Gastroesophageal sphincter (tissue), 4 donors: ENCODE data around the gene BCAS3. TPM values are rescaled to one million over a fixed set of nuclear protein-coding genes. Genes with fewer than 3 reads are reported as not detected.
"Not testable (repeated sequence)": the region's sequence is repeated elsewhere in the genome, so short reads cannot be mapped to it uniquely, and the experiment has no call there.

Experiments
- ATAC-seq: fragments of 150-250 bp; one replicate; pipeline ENCODE4 v1.9.1; 2016; ENCODE audit warnings: mild to moderate bottlenecking, moderate library complexity
- H3K27ac ChIP-seq, 4 donors: fragments of 200-600 bp; sonication (generic) in 3 of 4; 1 replicate in 3 of 4; 2 replicates in 1 of 4; pipeline ENCODE4 v1.5.1; 2016 to 2019
- H3K27me3 ChIP-seq: fragments of 200-600 bp; sonication (generic); one replicate; pipeline ENCODE4 v1.5.1; 2019
- H3K36me3 ChIP-seq, 2 donors: fragments of 200-600 bp; sonication (generic); one replicate each; pipeline ENCODE4 v1.5.1; 2019; ENCODE audit warnings: control low read depth in 1 of 2
- H3K4me1 ChIP-seq, 3 donors: fragments of 200-600 bp; sonication (generic); 1 replicate in 2 of 3; 2 replicates in 1 of 3; pipeline ENCODE4 v1.5.1; 2016 to 2019; ENCODE audit warnings: control low read depth in 2 of 3
- H3K4me3 ChIP-seq, 2 donors: fragments of 200-600 bp; sonication (generic); one replicate each; pipeline ENCODE4 v1.5.1; 2019; ENCODE audit warnings: mild to moderate bottlenecking in 1 of 2, moderate library complexity in 1 of 2
- H3K9me3 ChIP-seq, 3 donors: fragments of 200-600 bp; sonication (generic); one replicate each; pipeline ENCODE4 v1.5.1; 2017 to 2019; ENCODE audit warnings: control low read depth in 2 of 3
- EP300 ChIP-seq: sonication (generic); formaldehyde crosslinking; IDR thresholded peaks from one replicate; pipeline ENCODE4 v1.6.1; 2017; ENCODE audit warnings: antibody characterized with exemption, mild to moderate bottlenecking
- POLR2A ChIP-seq, 2 donors: fragments of 450-650 bp; IDR thresholded peaks; one replicate each; pipeline ENCODE4 v1.6.1; 2017; ENCODE audit warnings: antibody characterized with exemption in 2 of 2, mild to moderate bottlenecking in 2 of 2, moderate library complexity in 1 of 2
- POLR2AphosphoS5 ChIP-seq: sonication (generic); formaldehyde crosslinking; IDR thresholded peaks from one replicate; pipeline ENCODE4 v1.6.1; 2017; ENCODE audit warnings: antibody characterized with exemption
- WGBS, 2 donors: methylation state at CpG; one replicate each; pipeline ENCODE4 v1.1.5; 2018; ENCODE audit warnings: low coverage in 1 of 2; 5-methylcytosine and 5-hydroxymethylcytosine counted together
- total RNA-seq, 4 donors: library from RNA; depleted of rRNA; stranded (reverse); fragments of >200 nt; gene quantifications; one replicate each; pipeline ENCODE4 v1.1.0, GENCODE V29; 2016
- TF ChIP-seq, protein P1 (sequence below), 4 experiments: fragments of 200-600 bp in 2 of 4; fragments of 450-650 bp in 2 of 4; sonication (generic) in 1 of 4; IDR thresholded peaks; one replicate each; pipeline ENCODE4 v1.5.1; 2017 to 2019; ENCODE audit warnings: antibody characterized with exemption in 4 of 4, mild to moderate bottlenecking in 2 of 4, moderate library complexity in 2 of 4

BCAS3 gene
- total RNA-seq, 4 donors from 2014 or later = 18.8 to 37.0 (median 34.5) TPM

- WGBS, 2 donors = 86 to 93% methylated on average over 2 to 6 of the region's 6 CpGs
- Histone ChIP-seq H3K36me3 (no peaks in the 10 kb centered on the region), H3K27ac (no peak overlapping the region), H3K9me3 (no peaks in the 10 kb centered on the region), H3K4me1 (no peaks in the 10 kb centered on the region), H3K4me3 (no peak overlapping the region), H3K27me3 (no peaks in the 10 kb centered on the region)
- no peak for TF ChIP-seq POLR2A (IDR thresholded peaks at IDR 0.05)
- TF ChIP-seq, protein P1, sequence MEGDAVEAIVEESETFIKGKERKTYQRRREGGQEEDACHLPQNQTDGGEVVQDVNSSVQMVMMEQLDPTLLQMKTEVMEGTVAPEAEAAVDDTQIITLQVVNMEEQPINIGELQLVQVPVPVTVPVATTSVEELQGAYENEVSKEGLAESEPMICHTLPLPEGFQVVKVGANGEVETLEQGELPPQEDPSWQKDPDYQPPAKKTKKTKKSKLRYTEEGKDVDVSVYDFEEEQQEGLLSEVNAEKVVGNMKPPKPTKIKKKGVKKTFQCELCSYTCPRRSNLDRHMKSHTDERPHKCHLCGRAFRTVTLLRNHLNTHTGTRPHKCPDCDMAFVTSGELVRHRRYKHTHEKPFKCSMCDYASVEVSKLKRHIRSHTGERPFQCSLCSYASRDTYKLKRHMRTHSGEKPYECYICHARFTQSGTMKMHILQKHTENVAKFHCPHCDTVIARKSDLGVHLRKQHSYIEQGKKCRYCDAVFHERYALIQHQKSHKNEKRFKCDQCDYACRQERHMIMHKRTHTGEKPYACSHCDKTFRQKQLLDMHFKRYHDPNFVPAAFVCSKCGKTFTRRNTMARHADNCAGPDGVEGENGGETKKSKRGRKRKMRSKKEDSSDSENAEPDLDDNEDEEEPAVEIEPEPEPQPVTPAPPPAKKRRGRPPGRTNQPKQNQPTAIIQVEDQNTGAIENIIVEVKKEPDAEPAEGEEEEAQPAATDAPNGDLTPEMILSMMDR (IDR thresholded peaks at IDR 0.05) = no peak
- no peak for TF ChIP-seq EP300
- TF ChIP-seq POLR2AphosphoS5 = no peak
- ATAC-seq = no peak
Measured at GRCh38 chr17:60934723-60935122, 257.1 kb downstream of the BCAS3 start.

DNA sequence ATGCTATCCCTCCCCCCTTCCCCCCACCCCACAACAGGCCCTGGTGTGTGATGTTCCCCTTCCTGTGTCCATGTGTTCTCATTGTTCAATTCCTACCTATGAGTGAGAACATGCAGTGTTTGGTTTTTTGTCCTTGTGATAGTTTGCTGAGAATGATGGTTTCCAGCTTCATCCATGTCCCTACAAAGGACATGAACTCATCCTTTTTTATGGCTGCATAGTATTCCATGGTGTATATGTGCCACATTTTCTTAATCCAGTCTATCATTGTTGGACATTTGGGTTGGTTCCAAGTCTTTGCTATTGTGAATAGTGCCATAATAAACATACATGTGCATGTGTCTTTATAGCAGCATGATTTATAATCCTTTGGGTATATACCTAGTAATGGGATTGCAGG lies 258.3 kb downstream of the BCAS3 start:
- not testable (repeated sequence) for H3K4me3 ChIP-seq, H3K27me3 ChIP-seq, H3K27ac ChIP-seq, H3K9me3 ChIP-seq, H3K4me1 ChIP-seq, H3K36me3 ChIP-seq, ATAC-seq

DNA sequence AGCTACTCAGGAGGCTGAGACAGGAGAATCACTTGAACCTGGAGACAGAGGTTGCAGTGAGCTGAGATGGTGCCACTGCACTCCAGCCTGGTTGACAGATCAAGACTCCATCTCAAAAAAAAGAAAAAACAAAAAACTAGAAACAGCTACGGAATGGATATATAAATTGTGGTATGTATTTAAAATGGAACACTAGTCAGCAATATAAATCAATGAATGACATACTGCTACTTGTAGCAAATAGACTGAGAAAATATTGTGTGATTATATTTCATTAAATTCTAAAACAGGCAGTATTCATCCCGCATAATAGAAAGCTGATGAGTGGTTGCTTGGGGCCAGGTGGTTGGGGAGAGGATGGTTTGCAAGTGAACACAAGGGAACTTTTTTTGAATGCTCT lies 261.7 kb downstream of the BCAS3 start:
- TF ChIP-seq POLR2AphosphoS5 (no peak), EP300 (no peak), POLR2A (IDR thresholded peaks at IDR 0.05) (no peak)
- TF ChIP-seq, protein P1 (IDR thresholded peaks at IDR 0.05) = no peak
- Histone ChIP-seq H3K9me3 (no peaks in the 10 kb centered on the region), H3K4me3 (no peak overlapping the region), H3K27me3 (no peaks in the 10 kb centered on the region), H3K27ac (no peak overlapping the region), H3K4me1 (peaks cover 0 to 13% (median 2%) of the 10 kb centered on the region in 3 donors), H3K36me3 (no peaks in the 10 kb centered on the region)
- WGBS, 2 donors = 92 to 100% methylated on average over 2 of the region's 2 CpGs
- no peak for ATAC-seq

DNA sequence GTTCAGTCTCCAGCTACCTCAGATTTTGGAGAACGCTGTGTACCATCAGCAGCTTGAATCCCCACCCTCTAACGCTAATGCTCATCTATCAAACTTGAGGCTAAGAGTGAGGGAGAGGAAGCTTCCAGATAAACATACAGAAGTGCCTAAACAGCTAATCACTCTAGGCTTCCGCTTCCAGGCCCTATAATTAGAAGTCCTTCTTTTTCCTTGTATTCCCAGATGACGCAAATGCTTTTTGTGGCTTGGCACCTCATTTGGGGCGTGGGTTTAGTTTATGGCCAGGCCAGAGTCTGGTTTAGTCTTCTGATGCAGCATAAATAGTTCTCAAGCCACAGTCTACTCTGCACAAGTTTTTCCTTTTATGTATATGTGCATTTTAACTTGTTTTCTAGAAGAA lies 263.4 kb downstream of the BCAS3 start:
- no peaks in the 10 kb centered on the region for H3K27me3 ChIP-seq
- 10 to 18% methylated on average over 4 to 5 of the region's 5 CpGs for WGBS, 2 donors
- H3K36me3 ChIP-seq = no peaks in the 10 kb centered on the region
- TF ChIP-seq POLR2A (IDR thresholded peaks at IDR 0.05) (no peak), POLR2AphosphoS5 (peak; percentile 50)
- ATAC-seq = peak; percentile 71
- peak overlapping the region in 2 of 4 donors; percentile 21 to 48 for H3K27ac ChIP-seq
- no peak overlapping the region for H3K4me3 ChIP-seq
- H3K9me3 ChIP-seq = no peaks in the 10 kb centered on the region
- H3K4me1 ChIP-seq = peaks cover 0 to 13% (median 2%) of the 10 kb centered on the region in 3 donors

DNA sequence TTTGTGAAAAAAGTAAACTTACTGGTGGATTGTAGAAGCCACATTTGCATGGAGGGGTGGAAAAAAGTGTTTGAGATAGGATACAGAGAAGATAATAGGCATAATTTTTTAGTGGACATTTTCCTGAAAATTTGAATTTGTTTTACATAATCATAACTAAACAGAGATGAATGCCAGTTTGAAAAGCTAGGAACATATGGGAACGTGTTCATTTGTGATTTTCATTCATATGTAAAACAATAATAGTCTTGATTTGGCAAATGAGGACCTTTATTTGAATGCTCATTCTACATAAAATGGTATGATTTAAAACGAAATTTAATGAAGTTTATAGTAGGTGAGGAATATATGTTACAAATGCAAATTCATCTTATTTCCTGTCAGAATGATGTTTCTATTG lies 263.9 kb downstream of the BCAS3 start:
- Histone ChIP-seq H3K27me3 (no peaks in the 10 kb centered on the region), H3K4me3 (no peak overlapping the region), H3K36me3 (no peaks in the 10 kb centered on the region), H3K4me1 (peaks cover 0 to 13% (median 2%) of the 10 kb centered on the region in 3 donors), H3K27ac (peak overlapping the region in 2 of 4 donors; percentile 21 to 48), H3K9me3 (no peaks in the 10 kb centered on the region)
- TF ChIP-seq EP300 = no peak
- 53 to 66% methylated on average over 2 of the region's 2 CpGs for WGBS, 2 donors
- no peak for ATAC-seq

- WGBS, 2 donors = 74 to 90% methylated on average over 3 of the region's 3 CpGs
- Histone ChIP-seq H3K9me3 (no peaks in the 10 kb centered on the region), H3K27me3 (no peaks in the 10 kb centered on the region), H3K36me3 (peaks cover 0 to 14% of the 10 kb centered on the region in 2 donors), H3K4me1 (peaks cover 0 to 13% (median 2%) of the 10 kb centered on the region in 3 donors), H3K4me3 (no peak overlapping the region), H3K27ac (no peak overlapping the region)
- ATAC-seq = no peak
- TF ChIP-seq, protein P1 (IDR thresholded peaks at IDR 0.05) = no peak
- no peak for TF ChIP-seq POLR2AphosphoS5
- TF ChIP-seq EP300 = no peak
- no peak for TF ChIP-seq POLR2A (IDR thresholded peaks at IDR 0.05)
Measured at GRCh38 chr17:60944751-60945150, 267.1 kb downstream of the BCAS3 start.
